ENCODE measurements around the gene TPT1. TPM values are rescaled to one million over a fixed set of nuclear protein-coding genes. Genes with fewer than 3 reads are reported as not detected.

TPT1 gene
- total RNA-seq (2022; extraction: Qiagen RNA extraction), result 1,881 to 2,356 TPM (median 2,290 TPM) in 5 replicates

GRCh38 chr13:45341034-45341798 lies at the start of gene TPT1:
Gene TPT1, minus strand, starts transcription at chr13:45341183. Its CDS starts 114 bp downstream, at chr13:45341069.

Other genes with a start within 250 kb of the TPT1 start
- gene GTF2F2, start 220.7 kb downstream of the TPT1 start, total RNA-seq (2022; extraction: Qiagen RNA extraction), result 19.4 to 21.7 TPM (median 19.8 TPM) in 5 replicates
- not detected in 5 replicates for gene KCTD4, start 140.1 kb downstream of the TPT1 start, total RNA-seq (2022; extraction: Qiagen RNA extraction)
- gene SLC25A30, start 77.2 kb upstream of the TPT1 start, total RNA-seq (2022; extraction: Qiagen RNA extraction), result 7.0 to 9.4 TPM (median 8.9 TPM) in 5 replicates
- 10.4 to 17.1 TPM (median 12.9 TPM) in 5 replicates for gene COG3, start 123.8 kb upstream of the TPT1 start, total RNA-seq (2022; extraction: Qiagen RNA extraction)

All from A549 treated with dexamethasone at 1 μM for 4 hours (cell line).